WTC11 (cell line): ENCODE data around the gene PGPEP1. TPM values are rescaled to one million over a fixed set of nuclear protein-coding genes. Genes with fewer than 3 reads are reported as not detected.

Source experiments
- ATAC-seq: fragments of 200-7000 bp; cut with Tn5 transposase; 2 replicates; pipeline ENCODE4 v1.10.0; 2021; ENCODE audit warnings: mild to moderate bottlenecking, moderate library complexity
- CTCF ChIA-PET: fragments of 300-600 bp; sonication (Branson Sonifier 250); formaldehyde crosslinking; loops from one replicate; lab custom pipeline; 2021; ENCODE audit warnings: antibody characterized with exemption; lab: Charles Lee
- POLR2A ChIA-PET: fragments of 350-600 bp; sonication (Branson Sonifier 250); formaldehyde crosslinking; loops from one replicate; lab custom pipeline; 2021; ENCODE audit warnings: antibody characterized with exemption; lab: Charles Lee
- DNase-seq: peaks from one replicate; pipeline ENCODE4 v3.0.0; 2021; ENCODE audit warnings: low spot score
- H3K27ac Mint-ChIP-seq: 2 replicates; pipeline ENCODE4 v1.8.0; 2021; ENCODE audit warnings: mixed read lengths
- H3K27me3 Mint-ChIP-seq: 2 replicates; pipeline ENCODE4 v1.8.0; 2021; ENCODE audit warnings: low read depth, mild to moderate bottlenecking, moderate library complexity, mixed read lengths
- H3K36me3 Mint-ChIP-seq: 2 replicates; pipeline ENCODE4 v1.8.0; 2021; ENCODE audit warnings: mixed read lengths
- H3K4me1 Mint-ChIP-seq: 2 replicates; pipeline ENCODE4 v1.8.0; 2022; ENCODE audit warnings: mixed read lengths
- H3K4me3 Mint-ChIP-seq: 2 replicates; pipeline ENCODE4 v1.8.0; 2021; ENCODE audit warnings: mild to moderate bottlenecking, moderate library complexity, mixed read lengths
- H3K9me3 Mint-ChIP-seq: 2 replicates; pipeline ENCODE4 v1.8.0; 2021; ENCODE audit warnings: mixed read lengths
- CREB1 ChIP-seq: sonication (generic); formaldehyde crosslinking; IDR thresholded peaks from 2 replicates; pipeline ENCODE4 v1.8.0; 2023; ENCODE audit warnings: mild to moderate bottlenecking, missing genetic modification reagents
- ELF4 ChIP-seq: sonication (generic); formaldehyde crosslinking; IDR thresholded peaks from 2 replicates; pipeline ENCODE4 v1.8.1; 2022; ENCODE audit warnings: low read depth, mild to moderate bottlenecking, moderate library complexity, missing genetic modification reagents
- FOXP1 ChIP-seq: sonication (generic); formaldehyde crosslinking; IDR thresholded peaks from 2 replicates; pipeline ENCODE4 v1.8.0; 2022; ENCODE audit warnings: missing genetic modification reagents, mild to moderate bottlenecking, moderate library complexity, borderline replicate concordance
- GTF2I ChIP-seq: fragments of 250-450 bp; sonication (Bioruptor Pico); conservative IDR thresholded peaks from 2 replicates; pipeline ENCODE4 v1.4.0; 2021; ENCODE audit warnings: mild to moderate bottlenecking
- JAZF1 ChIP-seq: fragments of 250-450 bp; sonication (Bioruptor Pico); IDR thresholded peaks from 2 replicates; pipeline ENCODE4 v1.9.0; 2021; ENCODE audit warnings: moderate library complexity, mild to moderate bottlenecking, inconsistent platforms
- JUN ChIP-seq: sonication (generic); formaldehyde crosslinking; IDR thresholded peaks from 2 replicates; pipeline ENCODE4 v1.8.0; 2023; ENCODE audit warnings: mild to moderate bottlenecking, missing genetic modification reagents
- KAT7 ChIP-seq: sonication (generic); formaldehyde crosslinking; IDR thresholded peaks from 2 replicates; pipeline ENCODE4 v1.8.1; 2023; ENCODE audit warnings: missing genetic modification reagents, mild to moderate bottlenecking, borderline replicate concordance
- PRRX2 ChIP-seq: fragments of 250-450 bp; sonication (Bioruptor Pico); IDR thresholded peaks from 2 replicates; pipeline ENCODE4 v1.8.0; 2021; ENCODE audit warnings: mild to moderate bottlenecking
- RELA ChIP-seq: sonication (generic); formaldehyde crosslinking; IDR thresholded peaks from 2 replicates; pipeline ENCODE4 v1.8.1; 2022; ENCODE audit warnings: missing genetic modification reagents, mild to moderate bottlenecking, borderline replicate concordance
- RORB ChIP-seq: fragments of 250-450 bp; sonication (Bioruptor Pico); IDR thresholded peaks from 2 replicates; pipeline ENCODE4 v1.9.0; 2021; ENCODE audit warnings: mild to moderate bottlenecking
- ZNF219 ChIP-seq: sonication (generic); formaldehyde crosslinking; IDR thresholded peaks from 2 replicates; pipeline ENCODE4 v1.8.0; 2023; ENCODE audit warnings: missing genetic modification reagents, mild to moderate bottlenecking, borderline replicate concordance
- ZNF232 ChIP-seq: sonication (generic); formaldehyde crosslinking; IDR thresholded peaks from 2 replicates; pipeline ENCODE4 v1.8.0; 2022; ENCODE audit warnings: mild to moderate bottlenecking, missing genetic modification reagents
- ZNF317 ChIP-seq: sonication (generic); formaldehyde crosslinking; IDR thresholded peaks from 2 replicates; pipeline ENCODE4 v1.8.1; 2023; ENCODE audit warnings: low read depth, mild to moderate bottlenecking, moderate library complexity, missing genetic modification reagents, borderline replicate concordance
- ZNF396 ChIP-seq: fragments of 250-450 bp; sonication (Bioruptor Pico); IDR thresholded peaks from 2 replicates; pipeline ENCODE4 v1.8.0; 2021; ENCODE audit warnings: mild to moderate bottlenecking, moderate library complexity, borderline replicate concordance
- total RNA-seq: library from RNA; stranded (reverse); gene quantifications from 3 replicates; pipeline ENCODE4 v1.2.3, GENCODE V29; 2021
- TF ChIP-seq, protein P1 (sequence below): sonication (generic); formaldehyde crosslinking; IDR thresholded peaks from 2 replicates; pipeline ENCODE4 v1.8.1; 2023; ENCODE audit warnings: mild to moderate bottlenecking, missing genetic modification reagents, moderate library complexity
- TF ChIP-seq, protein P2 (sequence below): sonication (generic); formaldehyde crosslinking; IDR thresholded peaks from 2 replicates; pipeline ENCODE4 v1.8.1; 2023; ENCODE audit warnings: mild to moderate bottlenecking, missing genetic modification reagents
- TF ChIP-seq, protein P3 (sequence below): sonication (generic); formaldehyde crosslinking; IDR thresholded peaks from 2 replicates; pipeline ENCODE4 v1.8.0; 2022; ENCODE audit warnings: mild to moderate bottlenecking, missing genetic modification reagents
- TF ChIP-seq, protein P4 (sequence below): sonication (generic); formaldehyde crosslinking; IDR thresholded peaks from 2 replicates; pipeline ENCODE4 v1.8.0; 2022; ENCODE audit warnings: missing genetic modification reagents
- TF ChIP-seq, protein P5 (sequence below): fragments of 250-450 bp; sonication (Bioruptor Pico); IDR thresholded peaks from 2 replicates; pipeline ENCODE4 v2.1.2; 2022; ENCODE audit warnings: mild to moderate bottlenecking, moderate library complexity

The PGPEP1 gene
- total RNA-seq, 1 experiment from 2014 or later = 68.1 TPM

DNA sequence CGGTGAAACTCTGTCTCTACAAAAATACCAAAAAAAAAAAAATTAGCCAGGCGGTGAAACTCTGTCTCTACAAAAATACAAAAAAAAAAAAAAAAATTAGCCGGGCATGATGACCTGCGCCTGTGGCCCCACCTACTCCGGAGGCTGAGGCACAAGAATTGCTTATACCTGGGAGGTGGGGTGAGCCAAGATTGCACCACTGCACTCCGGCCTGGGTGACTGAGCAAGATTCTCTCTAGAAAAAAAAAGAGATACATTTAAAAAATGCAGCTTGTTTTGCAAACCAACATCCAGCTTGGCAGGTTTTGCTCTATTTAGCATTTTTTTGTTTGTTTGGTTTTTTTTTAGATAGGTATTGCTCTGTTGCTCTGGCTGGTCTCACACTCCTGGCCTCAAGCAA lies 6.7 kb upstream of the PGPEP1 start:
- Mint-ChIP-seq H3K27ac (no peak overlapping the region), H3K27me3 (no peaks in the 10 kb centered on the region), H3K4me3 (no peak overlapping the region), H3K4me1 (peaks cover 23% of the 10 kb centered on the region), H3K9me3 (no peaks in the 10 kb centered on the region)
- no peak for ATAC-seq
- POLR2A ChIA-PET = no interaction called here
- no peak for DNase-seq
- CTCF ChIA-PET = interaction anchor here (1.8 to 5.1 kb wide), 2 partner anchors 52 to 54 kb away, joined by 6 to 53 read pairs; partner anchors contain the start of gene GDF15
- TF ChIP-seq ZNF232 = no peak
- no peak for TF ChIP-seq JUN
- TF ChIP-seq CREB1 (CRISPR knock-in tag) = no peak
- no peak for TF ChIP-seq JAZF1 (CRISPR knock-in tag)
- TF ChIP-seq PRRX2 (CRISPR knock-in tag) = no peak
- TF ChIP-seq ZNF396 (CRISPR knock-in tag) = no peak
- no peak for TF ChIP-seq RELA (CRISPR knock-in tag)
- TF ChIP-seq FOXP1 (CRISPR knock-in tag) = no peak
- no peak for TF ChIP-seq ELF4 (CRISPR knock-in tag)
- TF ChIP-seq RORB = no peak
- no peak for TF ChIP-seq KAT7
- TF ChIP-seq, protein P1, sequence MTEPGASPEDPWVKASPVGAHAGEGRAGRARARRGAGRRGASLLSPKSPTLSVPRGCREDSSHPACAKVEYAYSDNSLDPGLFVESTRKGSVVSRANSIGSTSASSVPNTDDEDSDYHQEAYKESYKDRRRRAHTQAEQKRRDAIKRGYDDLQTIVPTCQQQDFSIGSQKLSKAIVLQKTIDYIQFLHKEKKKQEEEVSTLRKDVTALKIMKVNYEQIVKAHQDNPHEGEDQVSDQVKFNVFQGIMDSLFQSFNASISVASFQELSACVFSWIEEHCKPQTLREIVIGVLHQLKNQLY (CRISPR knock-in tag) = no peak
- TF ChIP-seq GTF2I (CRISPR knock-in tag) = no peak
- TF ChIP-seq, protein P2, sequence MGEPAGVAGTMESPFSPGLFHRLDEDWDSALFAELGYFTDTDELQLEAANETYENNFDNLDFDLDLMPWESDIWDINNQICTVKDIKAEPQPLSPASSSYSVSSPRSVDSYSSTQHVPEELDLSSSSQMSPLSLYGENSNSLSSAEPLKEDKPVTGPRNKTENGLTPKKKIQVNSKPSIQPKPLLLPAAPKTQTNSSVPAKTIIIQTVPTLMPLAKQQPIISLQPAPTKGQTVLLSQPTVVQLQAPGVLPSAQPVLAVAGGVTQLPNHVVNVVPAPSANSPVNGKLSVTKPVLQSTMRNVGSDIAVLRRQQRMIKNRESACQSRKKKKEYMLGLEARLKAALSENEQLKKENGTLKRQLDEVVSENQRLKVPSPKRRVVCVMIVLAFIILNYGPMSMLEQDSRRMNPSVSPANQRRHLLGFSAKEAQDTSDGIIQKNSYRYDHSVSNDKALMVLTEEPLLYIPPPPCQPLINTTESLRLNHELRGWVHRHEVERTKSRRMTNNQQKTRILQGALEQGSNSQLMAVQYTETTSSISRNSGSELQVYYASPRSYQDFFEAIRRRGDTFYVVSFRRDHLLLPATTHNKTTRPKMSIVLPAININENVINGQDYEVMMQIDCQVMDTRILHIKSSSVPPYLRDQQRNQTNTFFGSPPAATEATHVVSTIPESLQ (CRISPR knock-in tag) = no peak
- no peak for TF ChIP-seq ZNF219
- TF ChIP-seq, protein P3, sequence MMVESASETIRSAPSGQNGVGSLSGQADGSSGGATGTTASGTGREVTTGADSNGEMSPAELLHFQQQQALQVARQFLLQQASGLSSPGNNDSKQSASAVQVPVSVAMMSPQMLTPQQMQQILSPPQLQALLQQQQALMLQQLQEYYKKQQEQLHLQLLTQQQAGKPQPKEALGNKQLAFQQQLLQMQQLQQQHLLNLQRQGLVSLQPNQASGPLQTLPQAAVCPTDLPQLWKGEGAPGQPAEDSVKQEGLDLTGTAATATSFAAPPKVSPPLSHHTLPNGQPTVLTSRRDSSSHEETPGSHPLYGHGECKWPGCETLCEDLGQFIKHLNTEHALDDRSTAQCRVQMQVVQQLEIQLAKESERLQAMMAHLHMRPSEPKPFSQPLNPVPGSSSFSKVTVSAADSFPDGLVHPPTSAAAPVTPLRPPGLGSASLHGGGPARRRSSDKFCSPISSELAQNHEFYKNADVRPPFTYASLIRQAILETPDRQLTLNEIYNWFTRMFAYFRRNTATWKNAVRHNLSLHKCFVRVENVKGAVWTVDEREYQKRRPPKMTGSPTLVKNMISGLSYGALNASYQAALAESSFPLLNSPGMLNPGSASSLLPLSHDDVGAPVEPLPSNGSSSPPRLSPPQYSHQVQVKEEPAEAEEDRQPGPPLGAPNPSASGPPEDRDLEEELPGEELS (CRISPR knock-in tag) = no peak
- TF ChIP-seq, protein P4, sequence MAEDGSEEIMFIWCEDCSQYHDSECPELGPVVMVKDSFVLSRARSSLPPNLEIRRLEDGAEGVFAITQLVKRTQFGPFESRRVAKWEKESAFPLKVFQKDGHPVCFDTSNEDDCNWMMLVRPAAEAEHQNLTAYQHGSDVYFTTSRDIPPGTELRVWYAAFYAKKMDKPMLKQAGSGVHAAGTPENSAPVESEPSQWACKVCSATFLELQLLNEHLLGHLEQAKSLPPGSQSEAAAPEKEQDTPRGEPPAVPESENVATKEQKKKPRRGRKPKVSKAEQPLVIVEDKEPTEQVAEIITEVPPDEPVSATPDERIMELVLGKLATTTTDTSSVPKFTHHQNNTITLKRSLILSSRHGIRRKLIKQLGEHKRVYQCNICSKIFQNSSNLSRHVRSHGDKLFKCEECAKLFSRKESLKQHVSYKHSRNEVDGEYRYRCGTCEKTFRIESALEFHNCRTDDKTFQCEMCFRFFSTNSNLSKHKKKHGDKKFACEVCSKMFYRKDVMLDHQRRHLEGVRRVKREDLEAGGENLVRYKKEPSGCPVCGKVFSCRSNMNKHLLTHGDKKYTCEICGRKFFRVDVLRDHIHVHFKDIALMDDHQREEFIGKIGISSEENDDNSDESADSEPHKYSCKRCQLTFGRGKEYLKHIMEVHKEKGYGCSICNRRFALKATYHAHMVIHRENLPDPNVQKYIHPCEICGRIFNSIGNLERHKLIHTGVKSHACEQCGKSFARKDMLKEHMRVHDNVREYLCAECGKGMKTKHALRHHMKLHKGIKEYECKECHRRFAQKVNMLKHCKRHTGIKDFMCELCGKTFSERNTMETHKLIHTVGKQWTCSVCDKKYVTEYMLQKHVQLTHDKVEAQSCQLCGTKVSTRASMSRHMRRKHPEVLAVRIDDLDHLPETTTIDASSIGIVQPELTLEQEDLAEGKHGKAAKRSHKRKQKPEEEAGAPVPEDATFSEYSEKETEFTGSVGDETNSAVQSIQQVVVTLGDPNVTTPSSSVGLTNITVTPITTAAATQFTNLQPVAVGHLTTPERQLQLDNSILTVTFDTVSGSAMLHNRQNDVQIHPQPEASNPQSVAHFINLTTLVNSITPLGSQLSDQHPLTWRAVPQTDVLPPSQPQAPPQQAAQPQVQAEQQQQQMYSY (CRISPR knock-in tag) = no peak
- TF ChIP-seq, protein P5, sequence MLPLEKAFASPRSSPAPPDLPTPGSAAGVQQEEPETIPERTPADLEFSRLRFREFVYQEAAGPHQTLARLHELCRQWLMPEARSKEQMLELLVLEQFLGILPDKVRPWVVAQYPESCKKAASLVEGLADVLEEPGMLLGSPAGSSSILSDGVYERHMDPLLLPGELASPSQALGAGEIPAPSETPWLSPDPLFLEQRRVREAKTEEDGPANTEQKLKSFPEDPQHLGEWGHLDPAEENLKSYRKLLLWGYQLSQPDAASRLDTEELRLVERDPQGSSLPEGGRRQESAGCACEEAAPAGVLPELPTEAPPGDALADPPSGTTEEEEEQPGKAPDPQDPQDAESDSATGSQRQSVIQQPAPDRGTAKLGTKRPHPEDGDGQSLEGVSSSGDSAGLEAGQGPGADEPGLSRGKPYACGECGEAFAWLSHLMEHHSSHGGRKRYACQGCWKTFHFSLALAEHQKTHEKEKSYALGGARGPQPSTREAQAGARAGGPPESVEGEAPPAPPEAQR = no peak
- TF ChIP-seq ZNF317 (CRISPR knock-in tag) = no peak
- TF ChIP-seq, all 79 proteins: peak for 0
- no peaks in the 10 kb centered on the region for H3K36me3 Mint-ChIP-seq
